ENCODE data around the gene ELK3.

The ELK3 gene

GRCh38 chr12:96310067-96310466, 115.9 kb downstream of the ELK3 start:
- POLR2A ChIA-PET: no interaction called here
- CTCF ChIA-PET: no interaction called here

GRCh38 chr12:96311191-96311590, 117.0 kb downstream of the ELK3 start:
- ChIA-PET POLR2A (no interaction called here), CTCF (interaction anchor here (0.9 kb wide), 1 partner anchor 164 kb away, joined by 4 read pairs; no protein-coding TSS in a partner anchor)
- H3K36me3 ChIP-seq (ENCODE audit: control insufficient read depth in 2 of 2, insufficient read depth in 1 of 2, low read length in 2 of 2): peaks cover 3 to 12% of the 10 kb centered on the region in 2 experiments
- H3K4me1 ChIP-seq (ENCODE audit: control insufficient read depth, insufficient read depth, low read length): 0 out of 2 replicates have a peak, but pooled peaks cover 5% of the 10 kb centered on the region
- TF ChIP-seq HOXA7 (CRISPR knock-in tag; IDR thresholded peaks at IDR 0.05; ENCODE audit: borderline replicate concordance): no peak
- no peak for TF ChIP-seq ZNF157 (tag by site-specific recombination; IDR thresholded peaks at IDR 0.05)
- no peak for TF ChIP-seq ZNF175 (tag by site-specific recombination; IDR thresholded peaks at IDR 0.05)
- no peak for TF ChIP-seq ZBTB20 (tag by site-specific recombination; IDR thresholded peaks at IDR 0.05)
- no peak for TF ChIP-seq IKZF3 (tag by site-specific recombination; IDR thresholded peaks at IDR 0.05)
- TF ChIP-seq ZNF404 (tag by site-specific recombination; IDR thresholded peaks at IDR 0.05): no peak
- TF ChIP-seq ZNF791 (tag by site-specific recombination; IDR thresholded peaks at IDR 0.05): no peak
- no peak for TF ChIP-seq ZNF155 (tag by site-specific recombination; IDR thresholded peaks at IDR 0.05)
- TF ChIP-seq ZBTB10 (tag by site-specific recombination; IDR thresholded peaks at IDR 0.05): no peak
- TF ChIP-seq WT1 (tag by site-specific recombination; IDR thresholded peaks at IDR 0.05): no peak
- no peak for TF ChIP-seq ZNF544 (tag by site-specific recombination; IDR thresholded peaks at IDR 0.05)
- no peak for TF ChIP-seq ZNF112 (tag by site-specific recombination; IDR thresholded peaks at IDR 0.05)
- TF ChIP-seq GLI4 (tag by site-specific recombination; IDR thresholded peaks at IDR 0.05): no peak
- no peak for TF ChIP-seq YY2 (tag by site-specific recombination; IDR thresholded peaks at IDR 0.05)
- no peak for TF ChIP-seq ZBTB1 (tag by site-specific recombination; IDR thresholded peaks at IDR 0.05)
- TF ChIP-seq ZNF239 (tag by site-specific recombination; IDR thresholded peaks at IDR 0.05): no peak
- no peak for TF ChIP-seq ZNF223 (tag by site-specific recombination; IDR thresholded peaks at IDR 0.05)
- TF ChIP-seq ZNF571 (tag by site-specific recombination; IDR thresholded peaks at IDR 0.05): no peak
- TF ChIP-seq ZNF423 (tag by site-specific recombination; IDR thresholded peaks at IDR 0.05): no peak
- TF ChIP-seq BCL11B (tag by site-specific recombination; IDR thresholded peaks at IDR 0.05; ENCODE audit: low read depth): no peak
- H3K4me3 ChIP-seq (ENCODE audit: low read depth, low read length): no peak overlapping the region
- no peak overlapping the region for H3K27ac ChIP-seq (ENCODE audit: extremely low read depth, low read depth, low read length)
- H3K9me3 ChIP-seq (ENCODE audit: control insufficient read depth, insufficient read depth, low read depth, low read length): no peaks in the 10 kb centered on the region

More at GRCh38 chr12:96310067-96310466, 115.9 kb downstream of the ELK3 start:
- H3K4me1 ChIP-seq (ENCODE audit: control insufficient read depth, insufficient read depth, low read length): no peaks in the 10 kb centered on the region
- H3K27ac ChIP-seq (ENCODE audit: extremely low read depth, low read depth, low read length): no peak overlapping the region
- no peak overlapping the region for H3K4me3 ChIP-seq (ENCODE audit: low read depth, low read length)
- TF ChIP-seq ZNF670 (tag by site-specific recombination; IDR thresholded peaks at IDR 0.05; ENCODE audit: low read depth): no peak
- TF ChIP-seq ZNF624 (tag by site-specific recombination; IDR thresholded peaks at IDR 0.05): no peak
- TF ChIP-seq ZNF146 (tag by site-specific recombination; IDR thresholded peaks at IDR 0.05): 0 out of 2 replicates have a peak, but pooled peaks have one; percentile 9
- H3K36me3 ChIP-seq (ENCODE audit: control insufficient read depth in 2 of 2, insufficient read depth in 1 of 2, low read length in 2 of 2): peaks cover 3 to 12% of the 10 kb centered on the region in 2 experiments
- no peaks in the 10 kb centered on the region for H3K9me3 ChIP-seq (ENCODE audit: control insufficient read depth, insufficient read depth, low read depth, low read length)

- no peak overlapping the region for H3K27ac ChIP-seq (ENCODE audit: extremely low read depth, low read depth, low read length)
- POLR2A ChIA-PET: no interaction called here
These were observed 119.4 kb downstream of the ELK3 start for GRCh38 chr12:96313606-96314005.

More at GRCh38 chr12:96313606-96314005, 119.4 kb downstream of the ELK3 start:
- Histone ChIP-seq H3K4me1 (ENCODE audit: control insufficient read depth, insufficient read depth, low read length) (0 out of 2 replicates have a peak, but pooled peaks cover 5% of the 10 kb centered on the region), H3K36me3 (ENCODE audit: control insufficient read depth in 2 of 2, insufficient read depth in 1 of 2, low read length in 2 of 2) (peaks cover 3 to 12% of the 10 kb centered on the region in 2 experiments), H3K9me3 (ENCODE audit: control insufficient read depth, insufficient read depth, low read depth, low read length) (no peaks in the 10 kb centered on the region), H3K4me3 (ENCODE audit: low read depth, low read length) (no peak overlapping the region)
- CTCF ChIA-PET: no interaction called here
- no peak for TF ChIP-seq ZNF175 (tag by site-specific recombination; IDR thresholded peaks at IDR 0.05)
- no peak for TF ChIP-seq ZNF571 (tag by site-specific recombination; IDR thresholded peaks at IDR 0.05)
- TF ChIP-seq ZNF184 (tag by site-specific recombination; IDR thresholded peaks at IDR 0.05): no peak
- TF ChIP-seq ZNF48 (tag by site-specific recombination; IDR thresholded peaks at IDR 0.05): no peak
- TF ChIP-seq ZNF677 (tag by site-specific recombination; IDR thresholded peaks at IDR 0.05): no peak
- no peak for TF ChIP-seq ZNF521 (tag by site-specific recombination; IDR thresholded peaks at IDR 0.05)
- TF ChIP-seq KLF10 (tag by site-specific recombination; IDR thresholded peaks at IDR 0.05): no peak
- no peak for TF ChIP-seq ZNF292 (tag by site-specific recombination; IDR thresholded peaks at IDR 0.05; ENCODE audit: borderline replicate concordance, low read depth)
- TF ChIP-seq ZNF580 (tag by site-specific recombination; IDR thresholded peaks at IDR 0.05): no peak

Data from HEK293 (cell line).